Fibroblast of pulmonary artery (primary cell): ENCODE measurements around the gene PRKRIP1.
"Not testable (repeated sequence)": the region's sequence is repeated elsewhere in the genome, so short reads cannot be mapped to it uniquely, and the experiment has no call there.

Experiments used
- DNase-seq: peaks from one replicate; pipeline ENCODE4 v3.0.0-alpha.2; 2010; ENCODE audit warnings: low read depth
- H3K4me3 ChIP-seq: replicated peaks from 2 replicates; pipeline ENCODE4 v1.5.1; 2011; ENCODE audit warnings: low read depth, mild to moderate bottlenecking, control low read depth, low read length, moderate library complexity
- TF ChIP-seq, protein P1 (sequence below): IDR thresholded peaks from 2 replicates; pipeline ENCODE4 v1.5.1; 2011; ENCODE audit warnings: mild to moderate bottlenecking, control low read depth, low read length, inconsistent platforms; ENCODE audit errors: missing control alignments

PRKRIP1 gene

GRCh38 chr7:102469351-102469971 lies 73.3 kb downstream of the PRKRIP1 start:
- no peak for DNase-seq

GRCh38 chr7:102469972-102470825 lies 74.0 kb downstream of the PRKRIP1 start:
- DNase-seq = no peak
- H3K4me3 ChIP-seq = no peak overlapping the region
- TF ChIP-seq, protein P1, sequence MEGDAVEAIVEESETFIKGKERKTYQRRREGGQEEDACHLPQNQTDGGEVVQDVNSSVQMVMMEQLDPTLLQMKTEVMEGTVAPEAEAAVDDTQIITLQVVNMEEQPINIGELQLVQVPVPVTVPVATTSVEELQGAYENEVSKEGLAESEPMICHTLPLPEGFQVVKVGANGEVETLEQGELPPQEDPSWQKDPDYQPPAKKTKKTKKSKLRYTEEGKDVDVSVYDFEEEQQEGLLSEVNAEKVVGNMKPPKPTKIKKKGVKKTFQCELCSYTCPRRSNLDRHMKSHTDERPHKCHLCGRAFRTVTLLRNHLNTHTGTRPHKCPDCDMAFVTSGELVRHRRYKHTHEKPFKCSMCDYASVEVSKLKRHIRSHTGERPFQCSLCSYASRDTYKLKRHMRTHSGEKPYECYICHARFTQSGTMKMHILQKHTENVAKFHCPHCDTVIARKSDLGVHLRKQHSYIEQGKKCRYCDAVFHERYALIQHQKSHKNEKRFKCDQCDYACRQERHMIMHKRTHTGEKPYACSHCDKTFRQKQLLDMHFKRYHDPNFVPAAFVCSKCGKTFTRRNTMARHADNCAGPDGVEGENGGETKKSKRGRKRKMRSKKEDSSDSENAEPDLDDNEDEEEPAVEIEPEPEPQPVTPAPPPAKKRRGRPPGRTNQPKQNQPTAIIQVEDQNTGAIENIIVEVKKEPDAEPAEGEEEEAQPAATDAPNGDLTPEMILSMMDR = no peak

More at GRCh38 chr7:102469351-102469971, 73.3 kb downstream of the PRKRIP1 start:
- TF ChIP-seq, protein P1 = no peak
- no peak overlapping the region for H3K4me3 ChIP-seq

- H3K4me3 ChIP-seq = no peak overlapping the region
- TF ChIP-seq, protein P1 = no peak
- DNase-seq = no peak
These were observed 75.6 kb downstream of the PRKRIP1 start for GRCh38 chr7:102471791-102472125.

DNA sequence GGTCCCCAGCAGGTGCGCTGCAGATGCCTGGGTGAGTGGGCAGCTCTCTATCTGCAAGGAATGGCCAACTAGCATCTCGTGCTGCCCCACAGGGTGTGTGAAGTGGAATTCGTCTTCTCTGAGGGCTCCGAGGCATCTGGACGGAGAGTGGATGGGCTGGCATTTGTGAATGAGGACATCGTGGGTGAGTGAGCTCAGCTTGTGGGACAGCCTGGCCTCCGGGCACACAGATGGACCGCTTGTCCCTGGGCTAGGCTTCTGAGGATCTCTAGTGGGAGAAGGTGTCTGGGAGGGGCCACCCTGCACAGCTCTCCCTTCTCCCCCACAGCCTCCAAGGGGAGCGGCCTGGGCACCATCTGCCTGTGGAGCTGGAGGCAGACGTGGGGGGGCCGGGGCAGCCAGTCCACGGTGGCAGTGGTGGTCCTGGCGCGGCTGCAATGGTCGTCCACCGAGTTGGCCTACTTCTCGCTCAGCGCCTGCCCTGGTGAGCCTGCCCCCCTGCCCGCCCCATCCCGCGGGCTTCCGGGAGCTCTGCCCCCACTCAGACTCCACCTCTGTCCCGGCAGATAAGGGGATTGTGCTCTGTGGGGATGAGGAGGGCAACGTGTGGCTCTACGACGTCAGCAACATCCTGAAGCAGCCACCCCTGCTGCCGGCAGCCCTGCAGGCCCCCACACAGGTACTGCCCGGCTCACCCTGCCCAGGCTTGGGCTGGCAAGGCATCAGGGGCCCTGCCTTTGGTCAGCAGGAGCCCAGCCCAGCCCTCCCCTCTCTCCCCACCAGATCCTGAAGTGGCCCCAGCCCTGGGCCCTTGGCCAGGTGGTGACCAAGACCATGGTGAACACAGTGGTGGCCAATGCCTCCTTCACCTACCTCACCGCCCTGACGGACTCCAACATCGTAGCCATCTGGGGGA lies 76.2 kb downstream of the PRKRIP1 start:
- DNase-seq = no peak
- TF ChIP-seq, protein P1 = no peak
- no peak overlapping the region for H3K4me3 ChIP-seq

DNA sequence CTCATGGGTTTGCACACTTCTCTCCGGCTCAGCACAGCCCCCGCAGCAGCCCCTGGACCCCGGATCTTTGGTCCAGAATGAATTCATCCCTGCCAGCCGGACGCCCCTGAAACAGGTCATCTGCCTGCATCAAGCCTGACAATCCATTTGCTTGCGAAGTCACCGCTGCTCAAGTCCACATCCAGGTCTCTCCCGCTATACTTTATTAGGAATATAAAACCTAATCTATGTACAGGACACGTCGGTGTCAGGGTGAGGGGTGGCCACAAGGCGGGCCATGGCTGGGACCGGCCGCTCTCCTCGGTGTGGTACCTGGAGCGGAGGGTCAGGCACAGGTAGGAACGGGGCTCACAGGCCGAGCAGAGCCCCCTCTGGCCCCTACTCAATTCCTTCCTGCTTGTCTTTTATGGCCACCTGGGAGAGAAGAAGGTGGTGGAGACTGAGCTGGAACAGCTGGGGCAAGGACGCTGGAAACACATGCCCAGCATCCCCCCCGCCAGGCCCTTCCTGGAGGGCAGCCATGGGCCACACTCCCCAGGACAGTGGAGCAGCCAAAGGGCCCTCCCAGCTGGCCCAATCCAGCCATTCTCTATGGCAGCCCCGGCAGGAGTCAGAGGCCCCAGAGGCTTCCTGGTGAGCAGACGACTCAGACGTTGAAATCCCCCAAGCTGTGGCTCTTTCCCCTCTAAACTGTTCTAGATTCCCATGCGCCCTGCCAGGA lies 77.3 kb downstream of the PRKRIP1 start:
- no peak for DNase-seq
- no peak overlapping the region for H3K4me3 ChIP-seq
- TF ChIP-seq, protein P1 = no peak

DNA sequence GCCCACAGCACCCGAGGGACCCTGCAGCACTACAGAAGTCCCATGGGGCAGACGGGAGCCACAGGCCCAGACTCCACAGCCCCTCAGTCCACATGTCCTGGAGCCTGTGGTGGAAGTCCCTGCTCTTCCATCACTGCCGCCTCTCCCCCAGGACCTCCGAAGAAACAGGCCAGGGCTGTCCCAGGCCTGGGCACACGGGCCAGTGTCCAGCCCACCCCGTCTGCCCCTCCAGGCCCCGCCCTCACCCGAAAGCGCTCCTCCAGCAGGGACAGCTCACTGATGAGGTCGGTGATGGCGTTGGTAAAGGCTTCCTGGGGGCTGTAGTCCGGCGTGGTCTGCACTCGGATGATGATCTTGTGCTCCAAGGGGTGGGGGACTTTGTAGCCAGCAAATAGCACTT lies 78.0 kb downstream of the PRKRIP1 start:
- not testable (repeated sequence) for DNase-seq, H3K4me3 ChIP-seq

DNA sequence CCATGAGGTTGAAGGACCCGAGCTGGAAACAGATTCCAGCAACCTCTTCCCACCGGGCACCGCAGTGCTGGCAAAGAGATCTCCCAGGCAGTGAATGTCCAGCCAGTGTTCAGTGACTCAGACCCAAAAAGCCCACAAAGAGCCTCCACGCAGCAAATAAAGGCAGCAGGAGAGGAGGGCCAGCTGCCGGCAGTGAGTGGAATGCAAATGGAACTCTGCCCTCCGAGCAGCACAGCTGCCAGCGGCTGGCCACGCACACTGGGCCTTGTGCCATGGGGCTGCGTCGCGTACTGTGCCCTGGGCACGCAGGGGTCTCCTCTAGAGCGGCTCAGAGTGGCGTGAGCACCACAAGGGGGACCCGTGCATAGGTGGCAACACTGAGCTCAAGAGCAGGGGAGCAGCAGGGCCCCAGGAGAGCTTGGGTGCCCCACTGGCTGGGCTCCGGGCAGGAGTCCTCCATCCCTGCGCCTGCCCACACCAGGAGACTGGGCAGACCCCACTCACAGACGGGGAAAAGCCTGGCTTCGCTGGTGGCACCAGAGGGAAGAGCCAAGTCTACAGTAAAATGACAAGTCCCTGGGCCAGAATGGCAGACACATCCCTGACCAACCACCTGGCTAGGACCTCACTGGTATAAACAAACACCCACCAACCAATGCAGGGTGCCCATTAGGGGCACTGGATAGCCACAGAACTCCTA lies 78.7 kb downstream of the PRKRIP1 start:
- not testable (repeated sequence) for DNase-seq, H3K4me3 ChIP-seq
